B cell (primary cell): ENCODE measurements around the gene PAM.

ENCODE experiments used
- EZH2 ChIP-seq: IDR thresholded peaks from 2 replicates; pipeline ENCODE4 v1.6.1; 2012; ENCODE audit warnings: borderline replicate concordance, low read depth, mild to moderate bottlenecking, moderate library complexity, low read length; ENCODE audit not compliant: insufficient read depth, poor library complexity, severe bottlenecking
- TF ChIP-seq, protein P1 (sequence below): fragments of 200-600 bp; IDR thresholded peaks from one replicate; pipeline ENCODE4 v1.8.0; 2022; ENCODE audit warnings: antibody characterized with exemption, mild to moderate bottlenecking

- TF ChIP-seq, protein P1, sequence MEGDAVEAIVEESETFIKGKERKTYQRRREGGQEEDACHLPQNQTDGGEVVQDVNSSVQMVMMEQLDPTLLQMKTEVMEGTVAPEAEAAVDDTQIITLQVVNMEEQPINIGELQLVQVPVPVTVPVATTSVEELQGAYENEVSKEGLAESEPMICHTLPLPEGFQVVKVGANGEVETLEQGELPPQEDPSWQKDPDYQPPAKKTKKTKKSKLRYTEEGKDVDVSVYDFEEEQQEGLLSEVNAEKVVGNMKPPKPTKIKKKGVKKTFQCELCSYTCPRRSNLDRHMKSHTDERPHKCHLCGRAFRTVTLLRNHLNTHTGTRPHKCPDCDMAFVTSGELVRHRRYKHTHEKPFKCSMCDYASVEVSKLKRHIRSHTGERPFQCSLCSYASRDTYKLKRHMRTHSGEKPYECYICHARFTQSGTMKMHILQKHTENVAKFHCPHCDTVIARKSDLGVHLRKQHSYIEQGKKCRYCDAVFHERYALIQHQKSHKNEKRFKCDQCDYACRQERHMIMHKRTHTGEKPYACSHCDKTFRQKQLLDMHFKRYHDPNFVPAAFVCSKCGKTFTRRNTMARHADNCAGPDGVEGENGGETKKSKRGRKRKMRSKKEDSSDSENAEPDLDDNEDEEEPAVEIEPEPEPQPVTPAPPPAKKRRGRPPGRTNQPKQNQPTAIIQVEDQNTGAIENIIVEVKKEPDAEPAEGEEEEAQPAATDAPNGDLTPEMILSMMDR = no peak
- no peak for TF ChIP-seq EZH2
Observed at GRCh38 chr5:102731693-102732092, 23.4 kb upstream of the PAM start.
